Right lobe of liver (tissue), 4 donors: Measurements from ENCODE around the gene SLC7A5.

Experiments
- CTCF ChIP-seq, 4 donors: fragments of 200-600 bp in 3 of 4; fragments of 450-650 bp in 1 of 4; IDR thresholded peaks; one replicate each; pipeline versions ENCODE4 v1.5.1 to v1.8.0; 2016 to 2022; ENCODE audit warnings: antibody characterized with exemption in 4 of 4, mild to moderate bottlenecking in 2 of 4
- POLR2A ChIP-seq: fragments of 450-650 bp; IDR thresholded peaks from one replicate; pipeline ENCODE4 v1.6.1; 2017; ENCODE audit warnings: antibody characterized with exemption, mild to moderate bottlenecking
- donor health status: DM: no; HTN: no; CAD: no.
- donor health status: DM: no; HTN: no; CAD: no.
- donor health status: DM: no; HTN: yes; CAD: no.

DNA sequence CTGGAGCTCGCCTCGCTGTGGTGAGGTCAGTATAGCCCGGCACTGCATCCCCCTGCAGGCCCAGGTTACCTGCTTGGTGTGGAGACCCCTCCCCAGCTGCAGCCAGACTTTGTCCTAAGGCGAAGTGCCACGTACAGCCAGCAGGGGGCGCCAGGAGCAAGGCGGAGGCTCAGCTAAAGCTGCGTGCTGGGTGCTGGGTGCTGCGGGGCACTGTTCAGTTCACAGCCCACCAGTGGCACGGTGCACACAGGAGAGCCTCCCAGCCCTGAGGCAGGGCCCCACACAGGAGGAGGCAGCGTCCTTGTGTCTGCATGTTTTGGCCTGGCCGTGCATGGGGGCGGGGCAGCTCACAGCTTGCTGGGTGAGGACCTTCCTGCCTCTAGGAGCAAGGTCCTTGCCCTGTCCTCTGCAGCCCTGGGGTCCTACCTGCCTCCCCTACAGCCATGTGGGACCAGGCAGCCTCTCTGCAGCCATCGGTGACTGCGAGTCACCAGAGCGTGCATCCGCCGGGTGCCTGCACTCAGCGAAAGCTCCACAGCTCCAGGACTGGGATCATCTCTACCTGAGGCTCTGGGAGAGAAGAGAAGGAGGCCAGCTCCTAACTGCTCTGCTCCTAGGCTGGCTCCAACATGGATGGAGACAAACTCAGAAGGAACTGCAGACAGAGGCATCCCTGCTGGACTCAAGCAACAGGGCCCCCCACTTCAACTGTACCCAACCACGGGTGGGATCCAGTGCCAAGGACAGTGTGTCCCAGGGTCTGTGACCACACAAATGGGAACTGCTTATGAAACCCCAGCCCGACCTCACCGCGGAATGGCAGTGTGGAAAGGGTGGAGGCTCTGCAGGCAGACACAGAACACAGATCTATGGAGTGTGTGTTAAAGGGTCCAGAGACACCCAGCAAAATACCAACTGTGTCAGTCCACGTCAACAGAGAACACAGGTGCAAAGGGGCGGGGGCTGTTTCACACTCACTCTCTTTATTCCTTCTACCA lies 19.0 kb downstream of the SLC7A5 start:
- TF ChIP-seq CTCF (IDR thresholded peaks at IDR 0.05), result peak; percentile 92 to 97 (median 94)
- peak; percentile 17 for TF ChIP-seq POLR2A
